Esophagus muscularis mucosa (tissue), 4 donors: ENCODE measurements around the gene EFCAB8.

Source experiments
- CTCF ChIP-seq, 3 experiments: fragments of 200-600 bp in 2 of 3; fragments of 450-650 bp in 1 of 3; sonication (generic) in 2 of 3; IDR thresholded peaks; one replicate each; pipeline ENCODE4 v1.5.1; 2017 to 2019; ENCODE audit warnings: antibody characterized with exemption in 3 of 3, mild to moderate bottlenecking in 2 of 3, moderate library complexity in 1 of 3
- EP300 ChIP-seq: sonication (generic); formaldehyde crosslinking; IDR thresholded peaks from one replicate; pipeline ENCODE4 v1.6.1; 2017; ENCODE audit warnings: antibody characterized with exemption
- POLR2A ChIP-seq: fragments of 450-650 bp; IDR thresholded peaks from one replicate; pipeline ENCODE4 v1.6.1; 2017; ENCODE audit warnings: antibody characterized with exemption, moderate library complexity, mild to moderate bottlenecking, low read depth
- POLR2AphosphoS5 ChIP-seq, 2 donors: sonication (generic); formaldehyde crosslinking; IDR thresholded peaks; one replicate each; pipeline ENCODE4 v1.6.1; 2017; ENCODE audit warnings: antibody characterized with exemption in 2 of 2

GRCh38 chr20:32918751-32919150, 60.0 kb downstream of the EFCAB8 start:
- TF ChIP-seq CTCF (IDR thresholded peaks at IDR 0.05) (no peak), POLR2A (no peak), POLR2AphosphoS5 (IDR thresholded peaks at IDR 0.05) (no peak), EP300 (no peak)
